IPS-18a (cell line): Measurements from ENCODE around the gene EPHA4.
A peak's percentile ranks its signal among the peaks of the same experiment; 100 is the strongest.

Source experiments
- H3K27ac ChIP-seq: one replicate; pipeline ENCODE4 v1.5.1; 2013; ENCODE audit warnings: low read length
- H3K27me3 ChIP-seq: one replicate; pipeline ENCODE4 v1.6.1; 2013; ENCODE audit warnings: mild to moderate bottlenecking, low read length; ENCODE audit not compliant: control insufficient read depth, insufficient read depth
- H3K36me3 ChIP-seq: one replicate; pipeline ENCODE4 v1.6.1; 2013; ENCODE audit warnings: low read depth, low read length; ENCODE audit not compliant: control insufficient read depth
- H3K4me1 ChIP-seq: one replicate; pipeline ENCODE4 v1.6.1; 2013; ENCODE audit warnings: low read depth, low read length; ENCODE audit not compliant: control insufficient read depth
- H3K4me3 ChIP-seq: one replicate; pipeline ENCODE4 v1.5.1; 2013; ENCODE audit warnings: low read length
- H3K9ac ChIP-seq: one replicate; pipeline ENCODE4 v1.6.1; 2013; ENCODE audit warnings: mild to moderate bottlenecking, low read length, moderate library complexity
- H3K9me3 ChIP-seq: one replicate; pipeline ENCODE4 v1.6.1; 2013; ENCODE audit warnings: low read depth, low read length; ENCODE audit not compliant: control insufficient read depth

Gene EPHA4

DNA sequence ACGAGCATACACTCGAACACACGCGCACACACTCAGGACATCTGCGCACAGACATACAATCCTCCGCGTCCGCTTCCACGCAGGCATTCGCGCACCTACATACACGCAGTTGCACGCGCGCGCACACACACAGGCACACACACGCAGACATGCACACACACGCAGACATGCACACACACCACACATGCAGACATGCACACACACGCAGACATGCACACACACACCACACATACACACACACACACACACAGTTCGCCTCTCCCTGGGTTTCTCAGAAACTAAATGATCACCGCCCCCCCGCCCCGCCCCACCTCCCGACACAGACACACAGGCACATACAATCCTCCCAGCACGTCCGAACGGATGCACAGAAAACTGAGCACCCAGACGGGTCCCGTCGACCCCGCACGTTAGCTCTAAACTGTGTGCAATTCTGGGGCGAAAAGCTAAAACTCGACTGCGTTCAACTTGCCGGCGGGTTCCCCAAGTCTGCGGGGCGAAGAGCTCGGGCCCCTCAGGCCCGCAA lies 1.0 kb downstream of the EPHA4 start:
- peaks cover 57% of the 10 kb centered on the region for H3K27me3 ChIP-seq
- peak overlapping the region; percentile 48 for H3K9ac ChIP-seq
- H3K27ac ChIP-seq, result no peak overlapping the region

DNA sequence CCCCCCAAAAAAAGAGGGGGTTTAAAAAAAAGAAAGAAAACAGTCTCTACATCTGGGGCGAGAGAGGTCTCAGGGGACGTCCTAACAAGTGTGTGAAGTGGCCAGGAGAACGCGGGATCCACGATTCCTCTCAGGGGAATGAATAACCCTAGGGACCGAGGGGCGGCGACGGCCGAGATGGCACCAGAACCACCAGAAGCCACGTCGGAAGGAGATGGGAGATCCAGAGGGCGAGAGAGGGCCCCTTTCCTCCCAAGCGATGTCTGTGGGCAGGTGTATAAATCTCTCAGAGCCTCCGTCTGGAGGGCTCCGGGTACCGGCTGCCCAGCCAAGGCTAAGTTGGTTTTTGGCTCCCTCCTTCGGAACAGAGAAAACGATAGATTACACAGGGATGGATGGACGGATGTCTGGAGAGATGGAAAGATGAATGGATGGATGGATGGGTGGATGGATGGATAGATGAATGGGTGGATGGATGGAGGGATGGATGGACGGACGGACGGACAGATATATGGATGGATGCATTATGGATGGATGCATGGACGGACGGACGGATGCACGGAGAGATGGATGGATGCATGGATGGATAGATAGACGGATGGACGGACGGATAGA lies 1.7 kb downstream of the EPHA4 start:
- H3K27ac ChIP-seq, result no peak overlapping the region
- H3K9me3 ChIP-seq, result no peaks in the 10 kb centered on the region
- H3K4me3 ChIP-seq, result peak overlapping the region; percentile 84
- peaks cover 52% of the 10 kb centered on the region for H3K27me3 ChIP-seq
- H3K4me1 ChIP-seq, result peaks cover 35% of the 10 kb centered on the region
- H3K9ac ChIP-seq, result peak overlapping the region; percentile 35
- H3K36me3 ChIP-seq, result no peaks in the 10 kb centered on the region

More for the DNA sequence above, 1.0 kb downstream of the EPHA4 start:
- H3K4me1 ChIP-seq, result peaks cover 35% of the 10 kb centered on the region
- H3K4me3 ChIP-seq, result peak overlapping the region; percentile 84
- no peaks in the 10 kb centered on the region for H3K9me3 ChIP-seq
- no peaks in the 10 kb centered on the region for H3K36me3 ChIP-seq

- no peaks in the 10 kb centered on the region for H3K36me3 ChIP-seq
- peaks cover 30% of the 10 kb centered on the region for H3K4me1 ChIP-seq
- H3K27me3 ChIP-seq, result peaks cover 47% of the 10 kb centered on the region
- H3K4me3 ChIP-seq, result peak overlapping the region; percentile 84
- peak overlapping the region; percentile 35 for H3K9ac ChIP-seq
- H3K27ac ChIP-seq, result no peak overlapping the region
- H3K9me3 ChIP-seq, result no peaks in the 10 kb centered on the region
Observed at GRCh38 chr2:221569871-221570270, 2.2 kb downstream of the EPHA4 start.

GRCh38 chr2:221569425-221569845 lies 2.7 kb downstream of the EPHA4 start:
- no peaks in the 10 kb centered on the region for H3K36me3 ChIP-seq
- H3K27me3 ChIP-seq, result peaks cover 42% of the 10 kb centered on the region
- H3K9ac ChIP-seq, result no peak overlapping the region
- H3K4me1 ChIP-seq, result peaks cover 25% of the 10 kb centered on the region
- H3K4me3 ChIP-seq, result peak overlapping the region; percentile 84
- no peak overlapping the region for H3K27ac ChIP-seq
- no peaks in the 10 kb centered on the region for H3K9me3 ChIP-seq

GRCh38 chr2:221568299-221568698 lies 3.8 kb downstream of the EPHA4 start:
- Histone ChIP-seq H3K9me3 (no peaks in the 10 kb centered on the region), H3K27ac (no peak overlapping the region), H3K36me3 (peaks cover 5% of the 10 kb centered on the region), H3K4me1 (peaks cover 22% of the 10 kb centered on the region), H3K27me3 (peaks cover 33% of the 10 kb centered on the region), H3K4me3 (peak overlapping the region; percentile 84), H3K9ac (no peak overlapping the region)

GRCh38 chr2:221567809-221568208 lies 4.3 kb downstream of the EPHA4 start:
- Histone ChIP-seq H3K27ac (no peak overlapping the region), H3K4me3 (no peak overlapping the region), H3K27me3 (peaks cover 33% of the 10 kb centered on the region), H3K4me1 (peaks cover 22% of the 10 kb centered on the region), H3K9me3 (no peaks in the 10 kb centered on the region), H3K9ac (no peak overlapping the region), H3K36me3 (peaks cover 5% of the 10 kb centered on the region)

DNA sequence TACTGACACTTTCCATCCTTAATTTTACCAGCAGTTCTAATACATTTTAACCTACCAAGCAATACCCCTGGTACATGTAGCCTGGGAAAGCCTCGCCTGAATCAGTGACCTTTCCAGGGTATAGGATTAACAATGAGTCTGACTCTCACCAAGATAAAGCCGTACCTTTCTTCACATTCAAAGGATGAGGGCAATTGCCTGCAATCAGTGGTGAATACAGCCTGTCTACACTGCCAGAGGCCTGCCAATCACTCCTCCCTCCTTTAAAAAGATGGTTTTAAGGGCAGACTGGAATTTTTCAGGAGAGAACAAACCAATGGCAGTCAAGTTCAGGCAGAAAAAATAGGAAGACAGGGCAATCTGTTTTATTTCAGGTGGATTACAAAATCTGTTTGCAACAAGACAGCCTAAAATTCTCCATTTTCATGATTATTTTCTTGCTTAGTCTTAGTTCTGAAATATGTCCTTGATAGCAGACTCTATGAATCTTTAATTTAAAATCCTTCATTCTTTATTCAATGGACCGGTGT lies 4.8 kb downstream of the EPHA4 start:
- no peak overlapping the region for H3K27ac ChIP-seq
- no peak overlapping the region for H3K4me3 ChIP-seq
- H3K27me3 ChIP-seq, result peaks cover 33% of the 10 kb centered on the region
- H3K9me3 ChIP-seq, result no peaks in the 10 kb centered on the region
- H3K36me3 ChIP-seq, result peaks cover 5% of the 10 kb centered on the region
- no peak overlapping the region for H3K9ac ChIP-seq
- H3K4me1 ChIP-seq, result peaks cover 22% of the 10 kb centered on the region

GRCh38 chr2:221563270-221563985 lies 8.7 kb downstream of the EPHA4 start:
- H3K9me3 ChIP-seq, result no peaks in the 10 kb centered on the region
- peaks cover 11% of the 10 kb centered on the region for H3K4me1 ChIP-seq
- H3K27ac ChIP-seq, result no peak overlapping the region
- peaks cover 5% of the 10 kb centered on the region for H3K36me3 ChIP-seq
- H3K4me3 ChIP-seq, result no peak overlapping the region
- peaks cover 5% of the 10 kb centered on the region for H3K27me3 ChIP-seq
- no peak overlapping the region for H3K9ac ChIP-seq

GRCh38 chr2:221562226-221562625 lies 9.9 kb downstream of the EPHA4 start:
- Histone ChIP-seq H3K4me1 (peaks cover 3% of the 10 kb centered on the region), H3K9me3 (no peaks in the 10 kb centered on the region), H3K9ac (no peak overlapping the region), H3K4me3 (no peak overlapping the region), H3K36me3 (peaks cover 5% of the 10 kb centered on the region), H3K27me3 (no peaks in the 10 kb centered on the region), H3K27ac (no peak overlapping the region)

DNA sequence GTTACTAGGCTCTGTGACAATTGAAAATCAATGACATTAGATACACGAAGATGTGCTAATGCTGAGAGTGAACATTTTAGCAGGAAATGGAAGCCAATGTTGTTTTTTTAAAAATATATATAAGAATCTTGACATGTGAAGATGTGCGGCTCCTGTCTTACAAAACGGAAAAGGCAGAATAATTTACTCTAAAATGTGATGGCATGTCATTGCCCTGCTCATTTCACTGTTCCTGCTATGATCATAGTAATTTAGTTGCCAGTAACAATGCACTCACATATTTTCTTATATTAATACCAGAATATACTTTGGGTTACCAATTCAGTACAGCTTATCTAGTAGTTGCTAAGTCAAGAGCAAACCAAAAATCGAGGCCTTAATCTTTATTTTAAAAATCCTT lies 10.3 kb downstream of the EPHA4 start:
- Histone ChIP-seq H3K36me3 (peaks cover 5% of the 10 kb centered on the region), H3K4me3 (no peak overlapping the region), H3K9me3 (no peaks in the 10 kb centered on the region), H3K27me3 (no peaks in the 10 kb centered on the region), H3K4me1 (peaks cover 3% of the 10 kb centered on the region), H3K9ac (no peak overlapping the region), H3K27ac (no peak overlapping the region)

GRCh38 chr2:221559991-221560390 lies 12.1 kb downstream of the EPHA4 start:
- Histone ChIP-seq H3K4me3 (no peak overlapping the region), H3K4me1 (peaks cover 12% of the 10 kb centered on the region), H3K9ac (no peak overlapping the region), H3K9me3 (no peaks in the 10 kb centered on the region), H3K27ac (no peak overlapping the region), H3K27me3 (no peaks in the 10 kb centered on the region), H3K36me3 (peaks cover 5% of the 10 kb centered on the region)
